ENCODE results near the gene SAPCD2.
A peak's percentile ranks its signal among the peaks of the same experiment; 100 is the strongest.

Gene SAPCD2

DNA sequence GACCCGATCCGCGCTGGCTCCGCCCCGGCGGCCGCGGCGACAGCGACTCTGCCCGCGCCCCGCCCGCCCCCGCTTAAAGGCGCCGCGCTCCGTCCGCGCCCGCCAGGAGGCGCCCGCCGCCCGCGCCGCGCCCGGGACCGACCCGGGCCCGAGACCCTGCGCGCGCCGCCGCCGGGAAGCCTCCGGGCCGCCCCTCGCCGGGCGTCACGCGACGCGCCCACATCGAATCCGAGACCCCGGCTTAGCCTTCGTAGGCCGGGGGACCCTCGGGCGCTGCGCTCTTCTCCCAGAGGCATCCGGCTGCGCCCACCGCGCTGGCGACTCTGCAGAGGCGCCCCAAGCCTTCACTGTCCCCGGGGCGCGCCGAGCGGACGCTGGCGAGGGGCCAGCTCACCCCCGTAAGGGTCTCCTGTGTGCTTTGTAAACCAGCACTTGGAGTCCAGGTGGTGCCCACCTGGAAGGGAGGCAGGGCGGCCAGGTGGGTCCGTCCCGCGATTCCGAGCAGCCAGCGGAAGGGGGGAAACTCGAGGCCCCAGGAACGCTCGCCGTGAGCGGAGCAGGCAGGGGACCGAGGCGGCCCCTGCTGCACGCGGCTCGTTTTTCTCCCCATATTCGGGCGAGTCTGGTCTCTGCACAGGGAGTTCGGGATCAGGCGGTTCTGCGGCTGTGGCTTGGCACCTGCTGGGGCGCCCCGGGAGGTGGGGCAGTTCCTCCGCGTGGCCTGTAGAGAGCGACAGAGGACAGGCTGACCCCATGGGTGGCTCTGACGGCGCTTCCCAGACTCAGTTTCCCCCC is 41.9 kb downstream of the SAPCD2 start:
- DNase-seq: peak; percentile 22

GRCh38 chr9:137027369-137028262 is 42.7 kb downstream of the SAPCD2 start, which contains the start of gene ABCA2:
TSS of gene ABCA2 (minus strand) at chr9:137028237. CDS start at chr9:137028140, 97 bp downstream.
- no peak for DNase-seq

- DNase-seq: no peak
Observed at GRCh38 chr9:137026828-137027227, 43.5 kb downstream of the SAPCD2 start.

DNA sequence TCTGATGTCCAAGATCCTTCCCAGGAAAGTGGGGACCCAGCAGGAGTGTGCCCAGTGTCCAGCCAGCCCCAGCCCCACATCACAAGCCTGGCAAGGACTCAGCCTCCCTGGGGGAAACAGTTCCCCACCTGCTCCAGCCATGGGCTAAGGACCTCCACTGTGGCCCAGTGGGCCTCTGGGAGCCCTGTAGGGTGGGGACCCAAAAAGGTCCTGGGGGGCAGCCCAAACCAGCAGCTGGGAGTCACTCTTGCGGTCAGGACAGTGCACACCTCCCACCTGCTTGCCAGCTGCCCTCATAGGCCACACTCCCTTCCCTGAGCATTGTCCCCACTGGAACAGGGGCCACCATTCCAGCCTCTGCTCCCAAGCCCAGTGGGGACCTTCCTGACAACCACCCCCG is 44.0 kb downstream of the SAPCD2 start:
- no peak for DNase-seq

- peak; percentile 85 for DNase-seq
Observed at GRCh38 chr9:137025517-137025966, 44.8 kb downstream of the SAPCD2 start.

DNA sequence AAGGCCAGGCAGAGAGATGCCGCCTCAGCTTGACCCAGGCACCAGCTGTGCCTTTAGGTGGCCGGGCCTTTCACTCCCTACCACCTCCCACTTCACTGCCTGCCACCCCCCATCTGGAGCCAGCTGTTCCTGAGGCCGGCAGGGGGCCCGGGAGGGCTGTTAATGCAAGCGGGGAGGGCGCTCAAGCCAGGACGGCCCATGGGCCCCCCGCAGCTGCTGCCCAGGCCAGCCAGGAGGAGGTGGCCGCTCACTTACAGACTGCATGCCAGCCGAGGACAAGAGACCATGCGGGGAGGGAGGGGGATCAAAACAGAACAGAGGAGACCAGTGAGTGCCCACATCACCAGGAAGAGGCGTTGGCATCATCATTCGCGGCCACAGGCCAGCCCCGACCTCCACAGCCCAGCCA is 46.8 kb downstream of the SAPCD2 start:
- DNase-seq: no peak

DNA sequence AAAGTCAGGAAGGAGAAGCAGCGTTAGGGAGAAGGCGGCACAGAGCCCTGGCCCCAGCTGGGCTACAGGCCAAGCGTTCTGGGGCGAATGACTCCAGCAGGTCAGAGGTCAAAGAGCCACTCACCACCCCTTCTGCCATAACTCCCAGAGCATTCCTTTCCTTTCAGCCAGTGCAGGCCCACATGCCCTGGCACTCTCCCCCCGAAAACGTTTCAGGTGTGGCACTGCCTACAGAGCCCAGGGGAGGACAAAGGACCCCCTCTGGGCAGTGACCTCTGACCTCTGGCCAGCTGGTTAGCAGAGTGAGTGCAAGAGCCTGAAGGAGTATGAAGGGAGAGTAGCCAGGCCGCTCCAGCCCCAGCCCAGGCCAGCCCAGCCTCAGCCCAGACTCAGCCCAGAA is 47.2 kb downstream of the SAPCD2 start:
- no peak for DNase-seq

- no peak for DNase-seq
Observed at GRCh38 chr9:137022662-137023008, 47.7 kb downstream of the SAPCD2 start.

DNA sequence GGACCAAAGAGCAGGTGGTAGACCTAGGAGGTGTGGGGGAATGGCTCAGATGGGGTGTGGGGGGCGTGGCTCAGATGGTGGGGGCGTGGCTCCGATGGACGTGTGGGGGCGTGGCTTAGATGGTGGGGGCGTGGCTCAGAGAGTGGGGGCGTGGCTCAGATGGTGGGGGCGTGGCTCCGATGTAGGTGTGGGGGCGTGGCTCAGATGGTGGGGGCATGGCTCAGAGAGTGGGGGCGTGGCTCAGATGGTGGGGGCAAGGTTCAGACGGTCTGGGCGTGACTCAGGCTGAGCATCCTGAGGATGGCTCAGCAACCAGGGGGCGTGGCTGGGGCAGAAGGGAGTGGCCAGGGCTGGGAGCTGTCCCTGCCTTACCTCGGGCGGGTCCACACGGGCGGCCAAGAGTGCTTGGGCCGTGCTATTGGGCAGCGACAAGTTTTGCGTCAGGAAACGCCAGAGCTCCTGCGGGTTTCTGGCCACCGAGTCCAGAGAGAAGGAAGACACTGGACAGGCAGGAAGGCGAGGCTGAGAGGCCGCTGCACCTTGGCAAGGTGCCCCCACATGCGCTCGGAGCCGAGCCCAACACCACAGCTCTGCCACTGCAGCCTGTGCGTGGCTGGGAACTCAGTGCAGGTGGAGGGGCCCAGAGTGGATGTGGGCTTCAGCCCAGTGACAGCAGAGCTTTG is 48.2 kb downstream of the SAPCD2 start:
- peak; percentile 14 for DNase-seq

- no peak for DNase-seq
Observed at GRCh38 chr9:137021568-137021978, 48.8 kb downstream of the SAPCD2 start.

GRCh38 chr9:137020771-137021567 is 49.4 kb downstream of the SAPCD2 start:
- no peak for DNase-seq

GRCh38 chr9:137019891-137020683 is 50.3 kb downstream of the SAPCD2 start:
- DNase-seq: no peak

- no peak for DNase-seq
Observed at GRCh38 chr9:137018761-137019559, 51.4 kb downstream of the SAPCD2 start.

- no peak for DNase-seq
Observed at GRCh38 chr9:137017791-137018497, 52.4 kb downstream of the SAPCD2 start.

- no peak for DNase-seq
Observed at GRCh38 chr9:137017071-137017470, 53.3 kb downstream of the SAPCD2 start.

DNA sequence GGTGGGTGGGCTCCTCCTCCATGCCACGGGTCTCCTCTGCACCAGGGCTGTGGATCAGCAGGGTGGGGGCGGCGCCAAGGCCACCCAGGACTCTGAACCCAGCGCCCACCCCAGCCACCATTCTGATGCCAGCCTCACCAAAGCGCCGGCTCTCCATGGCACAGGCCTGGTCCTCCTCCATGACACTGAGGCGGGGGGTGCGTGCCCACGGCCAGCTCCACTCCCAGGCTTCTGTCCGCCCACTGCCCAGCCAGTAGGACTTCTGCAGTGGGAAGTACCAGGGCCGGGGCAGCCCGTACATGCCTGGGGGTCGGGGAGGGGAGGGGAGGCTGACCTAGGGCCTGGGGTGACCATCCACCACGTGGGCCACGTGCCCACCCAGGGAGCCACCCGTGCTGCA is 53.9 kb downstream of the SAPCD2 start:
- DNase-seq: no peak

GRCh38 chr9:137015976-137016375 is 54.4 kb downstream of the SAPCD2 start:
- DNase-seq: no peak

- no peak for DNase-seq
Observed at GRCh38 chr9:137015540-137015930, 54.8 kb downstream of the SAPCD2 start.

DNA sequence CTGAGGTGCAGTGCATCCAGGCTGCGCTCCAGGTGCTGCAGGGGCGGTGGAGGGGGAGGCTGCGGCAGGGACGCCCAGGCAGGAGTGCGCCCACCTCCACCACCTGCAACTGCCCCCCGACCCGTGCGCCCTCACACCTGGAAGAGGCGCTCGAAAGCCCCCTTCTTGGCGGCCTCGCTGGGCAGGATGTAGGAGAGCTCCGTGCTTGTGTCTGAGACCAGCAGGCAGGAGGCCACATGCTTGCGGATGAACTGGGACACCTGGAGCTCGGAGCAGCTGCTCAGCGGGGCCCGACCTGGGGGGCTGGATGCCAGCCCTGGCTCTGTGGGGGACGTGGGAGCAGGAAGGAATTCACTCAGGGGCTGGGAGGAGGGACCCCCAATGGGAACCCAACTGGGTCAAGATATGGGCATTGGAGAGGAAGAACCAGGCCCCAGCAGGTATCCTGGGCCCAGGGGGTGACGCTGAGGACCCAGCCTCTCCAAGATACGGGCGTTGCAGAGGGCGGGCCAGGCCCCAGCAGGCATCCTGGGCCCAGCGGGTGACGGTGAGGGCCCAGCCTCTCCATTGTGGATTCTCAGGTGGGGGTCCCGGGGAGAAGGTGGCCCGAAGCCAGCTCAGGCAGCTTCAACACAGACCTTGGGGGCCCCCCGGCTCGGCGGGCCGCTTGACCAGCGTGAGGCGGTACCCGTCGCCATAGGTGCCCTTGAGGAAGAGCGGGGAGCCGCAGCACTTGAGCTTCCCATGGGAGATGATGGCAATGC is 55.4 kb downstream of the SAPCD2 start:
- no peak for DNase-seq

Measured in NCI-H526 treated with DMSO at 0.1 percent for 48 hours (cell line).